GM19035 (cell line): ENCODE measurements around the gene RAB4A.
A peak's percentile ranks its signal among the peaks of the same experiment; 100 is the strongest.

Source experiments
- ATAC-seq: cut with Tn5 transposase; IDR thresholded peaks from one replicate; pipeline ENCODE4 v1.9.1; 2021; ENCODE audit not compliant: unreplicated experiment

The RAB4A gene

DNA sequence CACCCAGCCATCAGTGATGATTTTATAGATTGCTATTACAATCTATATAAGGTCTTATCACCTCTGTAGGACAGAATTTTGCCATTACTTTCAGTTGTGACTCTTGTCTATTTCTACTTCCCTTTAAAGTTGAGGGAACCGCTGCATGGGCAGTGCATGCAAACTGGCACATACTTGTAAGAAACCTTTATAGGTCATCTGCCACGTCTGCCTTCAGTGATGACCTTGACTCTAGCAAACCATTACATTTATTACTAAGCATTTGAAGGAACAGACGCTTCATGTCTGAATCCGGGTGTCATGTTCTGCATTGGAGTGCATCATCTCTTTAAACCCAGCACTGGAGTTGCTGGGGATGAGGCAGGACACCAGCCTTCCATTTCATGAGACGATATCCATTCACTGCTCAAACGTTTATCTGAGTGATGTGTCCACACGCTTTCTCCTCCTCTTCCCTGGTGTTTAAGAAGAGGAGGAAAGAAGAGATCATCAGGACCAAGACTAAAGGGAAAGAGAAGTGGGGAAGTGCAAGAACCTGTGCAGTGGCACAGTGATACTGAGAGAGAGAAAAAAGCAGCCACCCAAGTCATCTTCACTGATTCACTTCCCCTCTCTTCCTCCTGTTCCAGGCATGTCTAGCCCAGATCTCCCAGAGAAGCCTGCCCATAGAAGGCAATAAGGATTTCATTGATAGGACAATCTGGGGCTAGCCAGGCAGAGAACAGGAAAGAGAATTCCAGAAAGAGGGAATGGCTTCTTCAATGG, 57.9 kb downstream of the RAB4A start:
- no peak for ATAC-seq

DNA sequence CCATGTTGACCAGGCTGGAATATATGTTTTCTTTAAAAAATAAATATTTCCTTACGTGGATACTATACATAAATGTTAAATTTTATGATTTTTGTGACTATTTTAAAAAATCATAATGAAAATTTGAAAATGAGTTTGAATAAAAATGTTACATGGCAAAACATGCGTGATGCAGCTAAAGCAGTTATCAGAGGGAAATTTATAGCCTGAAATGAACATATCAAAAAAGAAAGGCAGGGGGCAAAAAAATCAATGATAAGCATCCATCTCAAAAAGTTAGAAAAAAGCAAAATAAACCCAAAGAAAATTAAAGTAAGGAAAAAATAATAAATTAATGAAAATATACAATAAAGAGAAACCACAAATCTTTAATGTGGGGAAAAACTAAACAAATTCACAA, 63.4 kb downstream of the RAB4A start:
- no peak for ATAC-seq

DNA sequence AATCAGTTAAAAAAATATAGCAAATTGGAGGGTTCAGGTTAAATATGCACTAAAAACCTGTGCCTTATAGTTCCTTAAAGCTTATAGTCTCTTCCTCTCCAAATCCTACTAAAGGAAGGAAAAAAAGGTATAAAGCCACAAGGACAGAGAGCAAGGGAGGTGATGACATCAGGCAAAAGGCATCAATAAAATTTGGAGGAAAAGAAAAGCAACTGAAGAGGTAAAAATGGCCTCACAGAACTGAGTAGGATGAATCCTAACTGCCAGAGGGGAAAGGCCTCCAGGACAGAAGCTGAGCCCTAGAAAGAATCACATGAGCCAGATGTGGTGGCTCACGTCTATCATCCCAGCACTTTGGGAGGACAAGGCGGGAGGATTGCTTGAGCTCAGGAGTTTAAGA, 63.8 kb downstream of the RAB4A start:
- no peak for ATAC-seq

DNA sequence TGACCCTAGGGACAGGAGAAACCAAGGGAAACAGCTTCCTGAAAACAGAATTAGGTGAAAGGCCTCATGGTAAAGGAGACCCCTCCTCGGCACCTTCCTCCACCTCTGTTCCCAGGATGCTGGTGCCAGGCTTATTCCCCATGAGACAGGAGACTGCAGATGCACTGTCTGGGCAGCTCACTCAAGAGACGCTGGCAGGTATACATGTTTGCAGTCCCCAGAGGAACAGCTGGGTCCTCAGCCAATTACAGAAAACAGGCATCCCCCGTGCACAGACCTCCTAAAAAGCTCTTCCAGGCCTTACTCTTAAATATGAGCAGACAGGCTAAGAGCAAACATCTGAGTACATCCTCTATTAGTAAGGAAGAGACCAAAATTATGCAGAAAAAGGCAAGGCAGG, 65.4 kb downstream of the RAB4A start:
- ATAC-seq, result no peak

DNA sequence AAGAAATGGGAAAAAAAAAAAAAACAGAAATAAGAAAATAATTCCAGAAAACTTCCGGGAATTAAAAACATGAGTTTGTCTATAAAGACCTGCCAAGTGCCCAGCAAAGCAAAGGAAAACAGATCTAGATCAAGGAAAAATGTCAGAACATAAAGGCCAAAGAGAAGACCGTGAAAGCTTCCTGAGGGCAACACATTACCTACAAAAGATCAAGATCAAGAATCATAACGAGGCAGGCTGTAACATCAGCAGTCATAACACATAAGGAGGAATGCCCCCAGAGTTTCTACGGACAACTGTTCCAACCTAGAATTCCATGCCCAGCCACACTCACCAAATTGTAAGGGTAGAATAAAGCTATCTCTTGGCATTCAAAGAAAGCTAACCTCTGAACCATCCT, 68.2 kb downstream of the RAB4A start:
- ATAC-seq, result no peak

DNA sequence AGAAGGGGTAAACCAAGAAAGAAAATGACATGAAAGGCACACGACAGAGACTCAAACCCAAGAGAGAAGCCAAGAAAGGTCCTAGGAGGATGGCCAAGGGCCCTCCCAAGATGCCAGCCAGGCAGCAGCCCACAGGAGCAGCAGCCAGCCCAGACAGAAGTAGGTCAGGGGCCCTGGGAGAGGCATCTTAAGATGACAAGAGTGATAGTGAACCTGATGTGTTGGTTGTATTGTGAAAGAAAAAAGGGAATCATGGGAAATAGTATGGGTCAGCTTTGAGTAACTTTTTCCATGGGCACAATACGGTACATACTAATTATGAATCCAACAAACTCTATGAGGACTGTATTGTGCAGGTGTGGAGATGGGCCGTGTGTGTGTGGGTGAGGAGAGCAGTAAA, 68.6 kb downstream of the RAB4A start:
- ATAC-seq, result no peak

DNA sequence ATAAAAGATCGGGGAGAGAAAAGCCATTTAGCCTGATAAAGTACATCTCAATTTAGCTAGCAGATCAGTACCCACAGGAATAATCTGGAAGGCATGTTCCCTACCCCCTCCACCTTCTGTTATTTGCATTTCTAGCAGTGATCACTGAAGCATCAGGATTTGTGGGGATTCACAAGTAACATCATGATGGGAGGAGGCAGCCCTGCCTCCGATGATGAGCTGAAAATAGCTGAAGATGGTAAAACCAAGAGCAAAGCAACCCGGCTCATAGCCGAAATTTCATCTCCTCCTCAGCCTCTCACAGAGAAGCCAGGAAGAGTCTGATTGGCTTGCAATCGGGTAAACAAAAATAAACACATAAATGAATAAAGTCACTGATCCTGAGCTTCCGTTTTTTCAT, 69.6 kb downstream of the RAB4A start:
- no peak for ATAC-seq

DNA sequence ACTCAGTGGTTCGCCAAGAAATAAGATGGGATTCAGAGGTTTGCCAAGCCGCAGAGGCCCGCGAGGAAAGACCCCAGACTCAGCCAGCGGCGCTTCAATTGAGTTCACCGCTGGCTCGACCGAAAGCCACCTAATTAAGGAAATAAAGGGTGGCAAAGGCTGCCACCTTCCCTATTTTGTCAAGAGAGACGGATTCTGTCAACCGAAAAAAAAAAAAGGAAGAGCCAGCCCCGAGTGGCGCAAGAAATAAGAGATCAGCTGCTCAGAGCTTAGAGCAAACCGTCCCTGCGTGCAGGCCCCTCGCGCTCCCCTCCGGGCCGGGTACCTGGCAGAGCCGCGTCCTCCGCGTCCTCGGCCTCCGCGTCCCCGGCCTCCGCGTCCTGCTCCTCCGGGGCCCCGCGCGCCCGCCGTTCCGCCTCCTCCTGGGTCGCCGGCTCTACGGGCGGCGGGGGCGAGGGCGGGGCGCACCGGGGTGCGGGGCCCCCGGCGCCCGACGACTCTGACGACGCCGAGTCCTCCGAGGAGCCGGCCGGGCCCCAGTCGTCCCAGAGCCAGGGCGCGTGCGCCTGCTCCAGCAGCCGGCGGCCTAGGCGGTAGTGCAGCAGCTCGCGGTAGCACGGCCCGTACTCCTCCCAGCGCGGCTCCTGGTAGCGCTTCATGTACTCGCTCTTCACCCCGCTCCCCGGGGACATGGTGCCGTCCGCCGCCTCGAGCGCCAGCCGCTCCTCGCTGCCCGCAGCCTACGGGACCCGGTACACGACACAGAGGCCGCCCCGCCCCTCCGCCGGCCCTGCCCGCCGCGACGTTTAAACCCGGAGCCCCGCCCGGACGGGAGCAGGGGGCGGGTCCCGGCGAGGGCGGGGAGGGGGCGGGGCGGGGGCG, 71.1 kb downstream of the RAB4A start:
- peak; percentile 83 for ATAC-seq

DNA sequence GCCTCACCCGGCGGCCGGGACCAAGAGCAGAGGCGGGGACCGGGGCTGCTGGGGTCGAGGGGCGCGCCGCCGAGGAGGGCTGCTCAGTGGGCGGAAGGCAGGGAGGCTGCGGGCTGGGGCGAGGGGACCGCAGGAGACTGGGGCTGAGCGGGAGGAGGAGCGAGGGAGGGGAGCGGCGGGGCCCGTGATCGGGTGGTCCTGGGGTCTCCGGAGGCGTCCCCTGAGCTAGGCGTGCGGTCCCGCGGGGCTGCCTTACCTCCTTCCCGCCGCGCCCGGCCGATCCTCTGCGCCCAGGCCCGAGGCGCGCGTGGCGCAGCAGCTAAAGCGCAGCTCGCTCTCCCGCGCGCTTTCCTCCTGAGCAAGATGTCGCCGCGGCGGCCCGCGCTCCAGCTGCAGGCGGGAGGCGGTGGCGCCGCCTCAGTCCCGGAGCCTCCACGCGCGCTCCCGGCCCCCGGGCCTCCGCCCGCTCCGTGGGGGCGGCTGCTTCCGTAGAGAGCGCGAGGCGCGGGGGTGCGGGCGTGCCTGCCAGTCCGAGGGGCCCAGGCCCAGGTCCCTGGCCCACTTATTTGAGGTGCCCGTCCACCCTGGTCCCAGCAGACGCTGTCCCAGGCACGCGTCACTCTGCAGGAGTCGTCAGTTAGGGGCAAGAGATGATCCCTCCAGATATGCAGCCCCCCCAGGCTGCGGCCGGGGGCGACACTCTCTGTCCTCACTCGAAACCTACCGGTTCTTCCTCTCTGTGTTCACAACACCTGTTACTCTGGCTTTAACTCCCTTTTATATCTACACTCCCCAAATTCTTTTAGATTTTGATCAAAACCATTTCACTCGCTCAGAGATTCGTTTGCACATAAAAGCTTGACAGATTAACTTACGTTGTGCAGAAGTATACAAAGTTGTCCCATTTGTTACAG, 72.0 kb downstream of the RAB4A start, which contains the start of gene CCSAP:
Gene CCSAP (minus strand): TSS at position 392 of the 914 bp plus-strand sequence. CDS start 582 bp downstream, outside the sequence.
- ATAC-seq, result peak; percentile 45

DNA sequence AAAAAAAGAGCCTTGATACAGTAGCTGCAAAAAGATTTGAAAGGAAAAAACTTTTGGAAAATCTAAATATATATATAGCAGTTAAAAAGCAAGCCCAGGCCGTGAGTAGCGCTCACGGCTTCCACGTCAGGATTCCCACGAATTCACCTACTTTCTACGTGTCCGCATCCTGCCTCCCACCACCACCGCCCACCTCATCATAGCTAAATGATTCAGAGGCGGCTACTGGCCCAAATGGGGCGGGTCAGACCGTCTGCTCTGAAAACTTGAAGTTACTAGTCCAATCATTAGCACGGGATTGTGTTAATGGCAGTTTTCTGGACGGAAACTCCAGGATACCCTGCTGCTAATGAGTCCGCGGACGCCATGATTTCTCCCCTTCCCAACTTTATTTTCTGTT, 73.2 kb downstream of the RAB4A start:
- no peak for ATAC-seq

DNA sequence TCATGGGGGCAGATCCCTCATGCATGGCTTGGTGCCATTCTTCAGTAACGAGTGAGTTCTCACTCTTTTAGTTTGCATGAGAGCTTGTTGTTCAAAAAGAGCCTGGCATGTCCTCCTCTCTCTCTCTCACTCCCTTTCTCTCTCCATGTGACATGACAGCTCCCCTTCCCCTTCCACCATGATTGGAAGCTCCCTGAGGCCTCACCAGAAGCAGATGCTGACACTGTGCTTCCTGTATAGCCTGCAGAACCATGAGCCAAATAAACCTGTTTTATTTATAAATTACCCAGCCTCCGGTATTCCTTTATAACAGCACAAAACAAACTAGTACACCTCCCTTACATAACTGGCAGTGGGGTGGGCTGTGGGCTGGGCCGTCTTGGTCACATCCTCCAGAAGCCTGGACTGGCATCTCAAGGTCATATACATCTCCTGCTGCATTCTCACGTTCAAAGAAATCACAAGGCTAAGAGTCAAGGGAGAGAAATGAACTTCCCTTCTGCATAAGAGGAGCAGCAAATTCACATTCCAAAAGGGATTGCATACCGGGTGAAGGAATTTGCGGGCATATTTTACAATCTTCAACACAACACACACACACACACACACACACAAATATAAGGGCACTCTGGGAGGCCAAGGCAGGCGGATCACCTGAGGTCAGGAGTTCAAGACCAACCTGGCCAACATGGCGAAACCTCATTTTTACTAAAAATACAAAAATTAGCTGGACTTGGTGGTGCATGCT, 74.2 kb downstream of the RAB4A start:
- ATAC-seq, result no peak

DNA sequence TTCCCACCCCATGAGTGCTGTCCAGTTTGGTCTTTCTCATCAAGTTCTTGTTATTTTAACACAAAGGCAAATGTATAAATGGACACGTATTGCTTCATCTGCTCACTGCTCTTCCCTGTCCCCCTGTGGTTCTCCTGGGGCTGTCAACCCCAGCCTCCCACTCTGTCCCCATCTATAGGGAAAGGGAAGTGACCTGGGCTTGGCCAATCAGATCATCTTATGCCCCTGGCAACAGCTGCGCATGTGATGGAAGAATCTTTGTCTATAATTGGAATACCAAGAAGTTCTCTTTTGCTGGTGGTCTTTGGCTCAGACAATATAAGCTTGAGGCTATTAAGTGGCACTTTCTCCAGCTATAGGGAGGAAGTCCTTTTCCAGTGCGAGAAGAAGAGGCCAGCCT, 76.6 kb downstream of the RAB4A start:
- no peak for ATAC-seq

DNA sequence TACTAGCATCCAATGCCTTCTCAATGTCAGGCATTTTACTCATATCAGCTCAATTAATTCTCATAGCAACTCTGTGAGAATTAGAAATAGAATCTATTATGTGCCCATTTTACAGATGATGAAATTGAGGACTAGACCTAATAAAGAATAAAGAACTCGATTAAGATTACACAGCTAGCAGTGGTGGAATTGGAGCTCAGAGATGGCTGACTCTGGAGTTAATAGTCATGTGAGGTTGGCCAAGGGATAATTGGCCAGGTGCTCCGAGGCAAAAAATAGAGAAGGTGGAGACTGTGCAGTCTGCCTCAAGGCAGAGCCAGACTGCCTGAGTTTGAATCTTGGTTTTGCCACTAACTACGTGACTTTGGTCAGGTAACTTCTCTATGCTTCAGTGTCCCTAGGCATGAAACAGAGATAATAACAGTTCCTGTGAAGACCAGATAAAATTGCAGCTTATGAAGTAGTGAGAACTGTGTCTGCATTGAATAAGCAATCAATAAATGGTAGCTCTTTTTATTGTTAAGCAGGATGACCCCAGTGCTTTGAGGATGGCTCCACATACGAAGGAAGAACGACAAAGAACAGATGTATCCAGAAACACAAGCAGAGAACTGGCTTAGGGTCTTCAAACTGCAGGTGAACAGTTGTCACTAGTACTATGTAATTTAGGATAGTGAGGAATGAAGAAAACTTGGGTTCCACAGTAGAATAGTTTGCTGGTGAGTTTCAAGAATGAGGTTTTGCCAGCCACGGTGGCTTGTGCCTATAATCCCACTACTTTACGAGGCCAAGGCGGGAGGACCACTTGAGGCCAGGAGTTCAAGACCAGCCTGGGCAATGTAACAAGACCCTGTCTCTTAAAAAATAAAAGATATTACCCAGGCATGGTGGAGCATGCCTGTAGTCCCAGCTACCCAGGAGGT, 78.8 kb downstream of the RAB4A start:
- ATAC-seq, result no peak

DNA sequence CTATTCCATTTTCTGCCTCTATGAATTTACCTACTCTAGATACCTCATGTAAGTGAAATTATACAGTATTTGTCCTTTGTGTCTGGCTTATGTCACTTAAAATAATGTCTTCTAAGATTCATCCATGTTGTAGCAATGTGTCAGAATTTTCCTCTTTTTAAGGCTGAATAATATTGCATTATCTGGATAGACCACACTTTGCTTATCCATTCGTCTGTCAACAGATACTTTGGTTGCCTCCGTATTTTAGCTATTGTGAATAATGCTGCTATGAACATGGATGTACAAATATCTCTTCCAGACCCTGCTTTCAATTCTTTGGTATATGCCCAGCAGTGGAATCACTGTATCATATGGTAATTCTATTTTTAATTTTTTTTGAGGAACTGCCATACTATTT, 82.1 kb downstream of the RAB4A start:
- no peak for ATAC-seq

DNA sequence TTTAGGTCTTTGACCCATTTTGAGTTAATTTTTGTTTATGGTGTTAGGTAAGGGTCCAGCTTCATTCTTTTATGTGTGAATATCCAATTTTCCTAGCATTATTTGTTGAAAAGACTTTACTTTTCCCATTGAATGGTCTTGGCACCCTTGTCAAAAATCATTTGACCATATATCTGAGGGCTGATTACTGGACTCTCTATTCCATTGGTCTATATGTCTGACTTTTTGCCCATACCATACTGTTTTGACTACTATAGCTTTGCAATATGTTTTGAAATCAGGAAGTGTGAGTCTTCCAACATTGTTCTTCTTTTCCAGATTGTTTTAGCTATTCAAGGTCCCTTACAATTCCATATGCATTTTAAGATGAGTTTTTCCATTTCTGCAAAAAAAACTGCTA, 83.3 kb downstream of the RAB4A start:
- no peak for ATAC-seq
